ENCODE results near the gene CDPF1. TPM values are rescaled to one million over a fixed set of nuclear protein-coding genes. Genes with fewer than 3 reads are reported as not detected.

The CDPF1 gene
- total and polyA plus RNA-seq, 2 of the 13 experiments (the other 11 are each of a cell fraction or from before 2014, with no cell fraction given), result 5.2 to 8.1 TPM

DNA sequence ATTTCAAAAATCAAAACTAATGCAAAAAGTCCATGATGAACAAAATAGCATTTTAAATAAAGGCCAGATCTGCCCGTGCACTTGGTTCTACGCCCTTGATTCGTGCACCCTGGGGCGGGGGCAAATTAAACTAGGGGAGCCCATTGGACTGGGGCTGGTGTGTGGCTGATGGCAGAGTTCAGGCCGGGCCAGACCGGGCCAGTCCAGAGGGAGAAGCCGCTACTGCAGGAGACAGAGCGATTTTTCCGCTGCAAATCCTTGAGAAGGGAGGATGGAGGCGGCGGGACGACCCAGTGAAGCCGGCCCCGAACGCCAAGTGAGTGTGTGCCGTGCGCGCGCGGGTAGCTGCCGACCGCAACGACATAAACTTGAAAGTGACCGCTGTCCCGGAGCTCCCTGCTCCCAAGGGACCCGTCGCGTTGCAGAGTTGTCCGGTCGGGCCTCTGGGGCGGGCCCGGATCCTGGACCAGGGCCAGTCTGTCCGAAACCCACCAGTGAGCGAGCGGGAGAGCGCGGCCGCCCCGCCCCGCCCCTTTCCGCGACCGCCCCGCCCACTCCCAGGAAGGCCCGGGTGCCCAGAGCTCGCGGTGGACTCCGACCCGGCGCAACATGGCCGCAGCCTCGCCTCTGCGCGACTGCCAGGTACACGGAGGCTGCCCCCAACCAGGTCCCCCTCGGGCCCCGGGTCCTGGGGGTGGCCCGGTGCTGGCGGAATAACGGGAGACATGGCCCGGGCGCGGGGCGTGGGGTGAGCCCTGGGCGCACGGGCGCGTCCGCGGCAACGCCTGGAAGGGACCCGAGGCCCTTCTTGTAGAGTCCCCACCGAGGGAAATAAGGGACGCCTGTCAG lies 17.6 kb upstream of the CDPF1 start, which contains the start of gene TTC38 (continued):
- peak; percentile 35; the same call in 1 of the 2 replicates for TF ChIP-seq FOXK1 (CRISPR knock-in tag; IDR thresholded peaks at IDR 0.05; ENCODE audit: borderline replicate concordance, low read depth)
- TF ChIP-seq, protein P1, sequence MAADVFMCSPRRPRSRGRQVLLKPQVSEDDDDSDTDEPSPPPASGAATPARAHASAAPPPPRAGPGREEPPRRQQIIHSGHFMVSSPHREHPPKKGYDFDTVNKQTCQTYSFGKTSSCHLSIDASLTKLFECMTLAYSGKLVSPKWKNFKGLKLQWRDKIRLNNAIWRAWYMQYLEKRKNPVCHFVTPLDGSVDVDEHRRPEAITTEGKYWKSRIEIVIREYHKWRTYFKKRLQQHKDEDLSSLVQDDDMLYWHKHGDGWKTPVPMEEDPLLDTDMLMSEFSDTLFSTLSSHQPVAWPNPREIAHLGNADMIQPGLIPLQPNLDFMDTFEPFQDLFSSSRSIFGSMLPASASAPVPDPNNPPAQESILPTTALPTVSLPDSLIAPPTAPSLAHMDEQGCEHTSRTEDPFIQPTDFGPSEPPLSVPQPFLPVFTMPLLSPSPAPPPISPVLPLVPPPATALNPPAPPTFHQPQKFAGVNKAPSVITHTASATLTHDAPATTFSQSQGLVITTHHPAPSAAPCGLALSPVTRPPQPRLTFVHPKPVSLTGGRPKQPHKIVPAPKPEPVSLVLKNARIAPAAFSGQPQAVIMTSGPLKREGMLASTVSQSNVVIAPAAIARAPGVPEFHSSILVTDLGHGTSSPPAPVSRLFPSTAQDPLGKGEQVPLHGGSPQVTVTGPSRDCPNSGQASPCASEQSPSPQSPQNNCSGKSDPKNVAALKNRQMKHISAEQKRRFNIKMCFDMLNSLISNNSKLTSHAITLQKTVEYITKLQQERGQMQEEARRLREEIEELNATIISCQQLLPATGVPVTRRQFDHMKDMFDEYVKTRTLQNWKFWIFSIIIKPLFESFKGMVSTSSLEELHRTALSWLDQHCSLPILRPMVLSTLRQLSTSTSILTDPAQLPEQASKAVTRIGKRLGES (CRISPR knock-in tag; IDR thresholded peaks at IDR 0.05; ENCODE audit: borderline replicate concordance), result no peak
- no peak; the same call in 1 of the 2 replicates for TF ChIP-seq ZNF430 (CRISPR knock-in tag; IDR thresholded peaks at IDR 0.05)
- TF ChIP-seq KDM3A (CRISPR knock-in tag; IDR thresholded peaks at IDR 0.05; ENCODE audit: low read depth), result 0 out of 2 replicates have a peak, but pooled peaks have one; percentile 52
- peak; percentile 3 for TF ChIP-seq ZNF781 (CRISPR knock-in tag; IDR thresholded peaks at IDR 0.05; ENCODE audit: borderline replicate concordance, not compliant biosample characterization)
- TF ChIP-seq TAF1 (CRISPR knock-in tag; IDR thresholded peaks at IDR 0.05), result peak; percentile 93
- TF ChIP-seq CBX5 (CRISPR knock-in tag; IDR thresholded peaks at IDR 0.05; ENCODE audit: borderline replicate concordance), result 0 out of 2 replicates have a peak, but pooled peaks have one; percentile 17
- TF ChIP-seq, protein P2, sequence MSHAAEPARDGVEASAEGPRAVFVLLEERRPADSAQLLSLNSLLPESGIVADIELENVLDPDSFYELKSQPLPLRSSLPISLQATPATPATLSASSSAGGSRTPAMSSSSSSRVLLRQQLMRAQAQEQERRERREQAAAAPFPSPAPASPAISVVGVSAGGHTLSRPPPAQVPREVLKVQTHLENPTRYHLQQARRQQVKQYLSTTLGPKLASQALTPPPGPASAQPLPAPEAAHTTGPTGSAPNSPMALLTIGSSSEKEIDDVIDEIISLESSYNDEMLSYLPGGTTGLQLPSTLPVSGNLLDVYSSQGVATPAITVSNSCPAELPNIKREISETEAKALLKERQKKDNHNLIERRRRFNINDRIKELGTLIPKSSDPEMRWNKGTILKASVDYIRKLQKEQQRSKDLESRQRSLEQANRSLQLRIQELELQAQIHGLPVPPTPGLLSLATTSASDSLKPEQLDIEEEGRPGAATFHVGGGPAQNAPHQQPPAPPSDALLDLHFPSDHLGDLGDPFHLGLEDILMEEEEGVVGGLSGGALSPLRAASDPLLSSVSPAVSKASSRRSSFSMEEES (CRISPR knock-in tag; IDR thresholded peaks at IDR 0.05), result peak; percentile 46; the same call in 1 of the 2 replicates
- TF ChIP-seq U2AF2 (IDR thresholded peaks at IDR 0.05; ENCODE audit: low read depth, low read length), result no peak
- TF ChIP-seq, protein P3, sequence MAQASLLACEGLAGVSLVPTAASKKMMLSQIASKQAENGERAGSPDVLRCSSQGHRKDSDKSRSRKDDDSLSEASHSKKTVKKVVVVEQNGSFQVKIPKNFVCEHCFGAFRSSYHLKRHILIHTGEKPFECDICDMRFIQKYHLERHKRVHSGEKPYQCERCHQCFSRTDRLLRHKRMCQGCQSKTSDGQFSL (CRISPR knock-in tag; IDR thresholded peaks at IDR 0.05), result no peak
- peak; percentile 62 for TF ChIP-seq TCF7 (IDR thresholded peaks at IDR 0.05; ENCODE audit: low read depth)
- TF ChIP-seq YEATS2 (CRISPR knock-in tag; IDR thresholded peaks at IDR 0.05; ENCODE audit: borderline replicate concordance), result peak; percentile 63; the same call in 1 of the 2 replicates
- TF ChIP-seq, protein P4, sequence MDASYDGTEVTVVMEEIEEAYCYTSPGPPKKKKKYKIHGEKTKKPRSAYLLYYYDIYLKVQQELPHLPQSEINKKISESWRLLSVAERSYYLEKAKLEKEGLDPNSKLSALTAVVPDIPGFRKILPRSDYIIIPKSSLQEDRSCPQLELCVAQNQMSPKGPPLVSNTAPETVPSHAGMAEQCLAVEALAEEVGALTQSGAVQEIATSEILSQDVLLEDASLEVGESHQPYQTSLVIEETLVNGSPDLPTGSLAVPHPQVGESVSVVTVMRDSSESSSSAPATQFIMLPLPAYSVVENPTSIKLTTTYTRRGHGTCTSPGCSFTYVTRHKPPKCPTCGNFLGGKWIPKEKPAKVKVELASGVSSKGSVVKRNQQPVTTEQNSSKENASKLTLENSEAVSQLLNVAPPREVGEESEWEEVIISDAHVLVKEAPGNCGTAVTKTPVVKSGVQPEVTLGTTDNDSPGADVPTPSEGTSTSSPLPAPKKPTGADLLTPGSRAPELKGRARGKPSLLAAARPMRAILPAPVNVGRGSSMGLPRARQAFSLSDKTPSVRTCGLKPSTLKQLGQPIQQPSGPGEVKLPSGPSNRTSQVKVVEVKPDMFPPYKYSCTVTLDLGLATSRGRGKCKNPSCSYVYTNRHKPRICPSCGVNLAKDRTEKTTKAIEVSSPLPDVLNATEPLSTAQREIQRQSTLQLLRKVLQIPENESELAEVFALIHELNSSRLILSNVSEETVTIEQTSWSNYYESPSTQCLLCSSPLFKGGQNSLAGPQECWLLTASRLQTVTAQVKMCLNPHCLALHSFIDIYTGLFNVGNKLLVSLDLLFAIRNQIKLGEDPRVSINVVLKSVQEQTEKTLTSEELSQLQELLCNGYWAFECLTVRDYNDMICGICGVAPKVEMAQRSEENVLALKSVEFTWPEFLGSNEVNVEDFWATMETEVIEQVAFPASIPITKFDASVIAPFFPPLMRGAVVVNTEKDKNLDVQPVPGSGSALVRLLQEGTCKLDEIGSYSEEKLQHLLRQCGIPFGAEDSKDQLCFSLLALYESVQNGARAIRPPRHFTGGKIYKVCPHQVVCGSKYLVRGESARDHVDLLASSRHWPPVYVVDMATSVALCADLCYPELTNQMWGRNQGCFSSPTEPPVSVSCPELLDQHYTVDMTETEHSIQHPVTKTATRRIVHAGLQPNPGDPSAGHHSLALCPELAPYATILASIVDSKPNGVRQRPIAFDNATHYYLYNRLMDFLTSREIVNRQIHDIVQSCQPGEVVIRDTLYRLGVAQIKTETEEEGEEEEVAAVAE (CRISPR knock-in tag; IDR thresholded peaks at IDR 0.05; ENCODE audit: borderline replicate concordance), result no peak
- no peak for TF ChIP-seq NONO (IDR thresholded peaks at IDR 0.05)
- peak; percentile 89 for TF ChIP-seq NONO (CRISPR knock-in tag; conservative IDR thresholded peaks at IDR 0.05)
- TF ChIP-seq ZNF556 (CRISPR knock-in tag; IDR thresholded peaks at IDR 0.05; ENCODE audit: borderline replicate concordance), result peak; percentile 61; the same call in 1 of the 2 replicates
- no peak for TF ChIP-seq MAZ (IDR thresholded peaks at IDR 0.05; ENCODE audit: borderline replicate concordance, low read depth, low read length)
- peak; percentile 22; the same call in 1 of the 2 replicates for TF ChIP-seq MAZ (CRISPR knock-in tag; IDR thresholded peaks at IDR 0.05; ENCODE audit: low read depth)
- TF ChIP-seq REPIN1 (CRISPR knock-in tag; IDR thresholded peaks at IDR 0.05; ENCODE audit: borderline replicate concordance, low read depth), result peak; percentile 45; the same call in 1 of the 2 replicates
- TF ChIP-seq HOXD1 (CRISPR knock-in tag; IDR thresholded peaks at IDR 0.05), result no peak

Data from HepG2 (cell line).